Measurements from ENCODE around the gene TRIM8.

The TRIM8 gene

GRCh38 chr10:102701272-102701671, 57.0 kb downstream of the TRIM8 start:
- no peaks in the 10 kb centered on the region for H3K9me3 ChIP-seq (ENCODE audit: insufficient read depth, low read length)
- no peak overlapping the region for H3K9ac ChIP-seq (ENCODE audit: low read length)
- H3K4me3 ChIP-seq (ENCODE audit: insufficient read depth, low read length, poor library complexity, severe bottlenecking), result no peak overlapping the region
- TF ChIP-seq CTCF (IDR thresholded peaks at IDR 0.05; ENCODE audit: insufficient read depth, low read length, poor library complexity, severe bottlenecking), result no peak
- no peak for TF ChIP-seq EZH2phosphoT487 (conservative IDR thresholded peaks at IDR 0.05; ENCODE audit: low read length)
- H2AFZ ChIP-seq (ENCODE audit: low read depth, low read length, severe bottlenecking), result no peak overlapping the region
- H3K4me2 ChIP-seq (ENCODE audit: low read depth, low read length, poor library complexity, severe bottlenecking), result no peak overlapping the region
- no peaks in the 10 kb centered on the region for H3K36me3 ChIP-seq (ENCODE audit: low read length)
- no peaks in the 10 kb centered on the region for H3K9me2 ChIP-seq (replicated peaks; ENCODE audit: insufficient read depth, low read length)
- H4K20me1 ChIP-seq (ENCODE audit: low read depth, low read length), result no peaks in the 10 kb centered on the region
- no peaks in the 10 kb centered on the region for H3F3A ChIP-seq (ENCODE audit: insufficient read depth)
- H3K27ac ChIP-seq (ENCODE audit: low read depth, low read length), result no peak overlapping the region
- no peaks in the 10 kb centered on the region for H3K27me3 ChIP-seq (ENCODE audit: low read length)
- no peaks in the 10 kb centered on the region for H3K79me2 ChIP-seq (ENCODE audit: insufficient read depth, low read length)

- Histone ChIP-seq H3F3A (ENCODE audit: insufficient read depth) (no peaks in the 10 kb centered on the region), H3K27me3 (ENCODE audit: low read length) (no peaks in the 10 kb centered on the region), H3K9me3 (ENCODE audit: insufficient read depth, low read length) (no peaks in the 10 kb centered on the region), H3K4me3 (ENCODE audit: insufficient read depth, low read length, poor library complexity, severe bottlenecking) (no peak overlapping the region), H3K4me2 (ENCODE audit: low read depth, low read length, poor library complexity, severe bottlenecking) (no peak overlapping the region), H3K36me3 (ENCODE audit: low read length) (no peaks in the 10 kb centered on the region), H3K9me2 (replicated peaks; ENCODE audit: insufficient read depth, low read length) (no peaks in the 10 kb centered on the region), H3K9ac (ENCODE audit: low read length) (no peak overlapping the region), H4K20me1 (ENCODE audit: low read depth, low read length) (no peaks in the 10 kb centered on the region), H2AFZ (ENCODE audit: low read depth, low read length, severe bottlenecking) (no peak overlapping the region), H3K79me2 (ENCODE audit: insufficient read depth, low read length) (no peaks in the 10 kb centered on the region), H3K27ac (ENCODE audit: low read depth, low read length) (no peak overlapping the region)
- TF ChIP-seq EZH2phosphoT487 (conservative IDR thresholded peaks at IDR 0.05; ENCODE audit: low read length) (no peak), CTCF (IDR thresholded peaks at IDR 0.05; ENCODE audit: insufficient read depth, low read length, poor library complexity, severe bottlenecking) (no peak)
Observed at GRCh38 chr10:102701796-102702195, 57.5 kb downstream of the TRIM8 start.

GRCh38 chr10:102702742-102703141, 58.5 kb downstream of the TRIM8 start:
- Histone ChIP-seq H3K9ac (ENCODE audit: low read length) (no peak overlapping the region), H3K36me3 (ENCODE audit: low read length) (no peaks in the 10 kb centered on the region), H3K27ac (ENCODE audit: low read depth, low read length) (no peak overlapping the region), H3K4me3 (ENCODE audit: insufficient read depth, low read length, poor library complexity, severe bottlenecking) (no peak overlapping the region), H4K20me1 (ENCODE audit: low read depth, low read length) (no peaks in the 10 kb centered on the region), H3K4me2 (ENCODE audit: low read depth, low read length, poor library complexity, severe bottlenecking) (no peak overlapping the region), H2AFZ (ENCODE audit: low read depth, low read length, severe bottlenecking) (no peak overlapping the region), H3K27me3 (ENCODE audit: low read length) (no peaks in the 10 kb centered on the region), H3K9me2 (replicated peaks; ENCODE audit: insufficient read depth, low read length) (no peaks in the 10 kb centered on the region), H3K79me2 (ENCODE audit: insufficient read depth, low read length) (no peaks in the 10 kb centered on the region), H3F3A (ENCODE audit: insufficient read depth) (no peaks in the 10 kb centered on the region), H3K9me3 (ENCODE audit: insufficient read depth, low read length) (no peaks in the 10 kb centered on the region)
- no peak for TF ChIP-seq CTCF (IDR thresholded peaks at IDR 0.05; ENCODE audit: insufficient read depth, low read length, poor library complexity, severe bottlenecking)
- no peak for TF ChIP-seq EZH2phosphoT487 (conservative IDR thresholded peaks at IDR 0.05; ENCODE audit: low read length)

Measured in SU-DHL-6 (cell line).